GM13976 (cell line): ENCODE measurements around the gene MEPE.

Experiments used
- DNase-seq: peaks from one replicate; pipeline ENCODE4 v3.0.0; 2012; ENCODE audit warnings: low spot score
- in situ Hi-C: fragments of 300-500 bp; cut with MboI; formaldehyde crosslinking; loops from one replicate; pipeline ENCODE4 v1.12.0; 2022; ENCODE audit warnings: low sequenced_read_pairs, mixed read lengths, inconsistent platforms; ENCODE audit not compliant: unreplicated experiment
- TF ChIP-seq, protein P1 (sequence below): IDR thresholded peaks from 2 replicates; pipeline ENCODE4 v1.5.1; 2012; ENCODE audit warnings: borderline replicate concordance, mild to moderate bottlenecking; ENCODE audit not compliant: insufficient read depth; ENCODE audit errors: extremely low read depth, missing control alignments, control extremely low read depth

MEPE gene, protein sequence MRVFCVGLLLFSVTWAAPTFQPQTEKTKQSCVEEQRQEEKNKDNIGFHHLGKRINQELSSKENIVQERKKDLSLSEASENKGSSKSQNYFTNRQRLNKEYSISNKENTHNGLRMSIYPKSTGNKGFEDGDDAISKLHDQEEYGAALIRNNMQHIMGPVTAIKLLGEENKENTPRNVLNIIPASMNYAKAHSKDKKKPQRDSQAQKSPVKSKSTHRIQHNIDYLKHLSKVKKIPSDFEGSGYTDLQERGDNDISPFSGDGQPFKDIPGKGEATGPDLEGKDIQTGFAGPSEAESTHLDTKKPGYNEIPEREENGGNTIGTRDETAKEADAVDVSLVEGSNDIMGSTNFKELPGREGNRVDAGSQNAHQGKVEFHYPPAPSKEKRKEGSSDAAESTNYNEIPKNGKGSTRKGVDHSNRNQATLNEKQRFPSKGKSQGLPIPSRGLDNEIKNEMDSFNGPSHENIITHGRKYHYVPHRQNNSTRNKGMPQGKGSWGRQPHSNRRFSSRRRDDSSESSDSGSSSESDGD

DNA sequence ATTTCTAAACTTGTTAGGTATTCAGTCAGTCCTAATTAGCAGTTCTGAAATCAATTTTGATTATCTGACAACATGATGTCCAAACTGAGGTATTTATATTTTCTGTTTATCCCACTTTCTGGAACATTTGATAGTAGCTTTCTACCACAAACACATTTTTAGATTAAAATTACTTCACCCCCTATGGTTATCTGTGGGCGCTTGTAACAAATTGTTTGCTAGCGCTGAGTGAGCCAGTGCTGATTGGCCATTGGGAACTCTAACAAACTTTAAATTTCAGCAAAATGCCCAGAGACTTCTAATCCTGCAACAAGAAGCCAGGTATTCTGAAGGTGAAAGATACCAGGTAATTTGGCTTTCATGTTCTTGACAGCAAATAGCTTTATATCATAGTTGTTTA is at the start of gene MEPE:
Gene MEPE (plus strand): TSS at position 301 of the 400 bp plus-strand sequence. CDS start 1,746 bp downstream, outside the sequence.
- TF ChIP-seq, protein P1, sequence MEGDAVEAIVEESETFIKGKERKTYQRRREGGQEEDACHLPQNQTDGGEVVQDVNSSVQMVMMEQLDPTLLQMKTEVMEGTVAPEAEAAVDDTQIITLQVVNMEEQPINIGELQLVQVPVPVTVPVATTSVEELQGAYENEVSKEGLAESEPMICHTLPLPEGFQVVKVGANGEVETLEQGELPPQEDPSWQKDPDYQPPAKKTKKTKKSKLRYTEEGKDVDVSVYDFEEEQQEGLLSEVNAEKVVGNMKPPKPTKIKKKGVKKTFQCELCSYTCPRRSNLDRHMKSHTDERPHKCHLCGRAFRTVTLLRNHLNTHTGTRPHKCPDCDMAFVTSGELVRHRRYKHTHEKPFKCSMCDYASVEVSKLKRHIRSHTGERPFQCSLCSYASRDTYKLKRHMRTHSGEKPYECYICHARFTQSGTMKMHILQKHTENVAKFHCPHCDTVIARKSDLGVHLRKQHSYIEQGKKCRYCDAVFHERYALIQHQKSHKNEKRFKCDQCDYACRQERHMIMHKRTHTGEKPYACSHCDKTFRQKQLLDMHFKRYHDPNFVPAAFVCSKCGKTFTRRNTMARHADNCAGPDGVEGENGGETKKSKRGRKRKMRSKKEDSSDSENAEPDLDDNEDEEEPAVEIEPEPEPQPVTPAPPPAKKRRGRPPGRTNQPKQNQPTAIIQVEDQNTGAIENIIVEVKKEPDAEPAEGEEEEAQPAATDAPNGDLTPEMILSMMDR = no peak
- in situ Hi-C loops = no loop called here
- no peak for DNase-seq

DNA sequence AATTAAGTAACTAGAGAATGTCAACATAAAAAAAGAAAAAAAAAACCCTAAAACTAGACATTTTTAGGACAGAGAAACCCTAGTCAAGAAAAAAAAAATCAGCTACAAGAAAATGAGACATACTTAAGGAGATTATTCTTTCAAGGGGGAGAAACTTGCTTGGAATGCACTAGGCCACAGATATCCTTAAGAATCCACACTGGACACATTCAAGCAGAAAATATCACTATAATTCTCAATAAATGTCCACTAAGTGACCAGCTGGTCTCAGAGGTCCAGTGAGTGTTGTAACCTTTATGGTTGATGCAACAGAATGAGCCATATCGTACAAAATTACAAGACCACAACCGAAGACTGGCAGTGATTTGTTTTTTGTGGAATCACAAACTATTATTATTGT is 49.0 kb upstream of the MEPE start:
- TF ChIP-seq, protein P1 = no peak
- in situ Hi-C loops = no loop called here
- DNase-seq = no peak

DNA sequence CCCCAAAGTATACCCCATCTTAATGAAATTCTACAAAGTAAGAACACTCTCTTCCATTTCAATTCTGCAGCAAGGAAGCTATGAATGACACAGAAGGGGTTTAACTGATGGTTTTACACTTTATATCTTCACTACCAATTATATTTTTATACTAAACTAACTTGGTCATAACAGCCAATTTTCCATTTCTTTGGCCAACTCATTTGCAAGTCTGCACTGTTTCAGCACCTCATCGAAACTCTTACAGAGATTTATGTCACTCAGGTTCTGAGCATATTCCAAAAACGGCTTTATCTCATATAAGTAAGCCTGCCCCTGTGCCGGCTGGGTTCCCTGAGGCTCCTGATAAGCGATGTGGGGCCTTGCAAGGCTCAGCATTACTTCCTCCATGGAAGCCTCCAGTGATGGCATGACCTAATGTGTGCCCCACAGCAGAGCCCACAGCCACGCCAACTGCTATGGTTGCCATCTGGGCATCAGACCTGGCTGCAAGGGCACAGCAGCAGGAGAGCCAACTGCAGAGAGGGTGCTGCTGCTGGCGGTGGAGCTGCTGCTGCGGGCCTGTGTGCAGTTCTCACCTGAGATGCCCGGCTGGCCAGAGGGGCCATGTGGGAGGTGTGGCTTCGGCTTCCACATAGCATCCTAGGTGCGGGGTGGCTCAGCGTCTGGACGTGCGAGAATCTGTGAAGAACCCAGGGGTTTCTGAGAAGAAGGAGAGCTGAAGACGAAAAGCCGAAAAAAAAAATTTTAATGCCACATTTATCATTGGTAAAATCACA is 46.8 kb upstream of the MEPE start:
- DNase-seq = no peak
- in situ Hi-C loops = no loop called here
- TF ChIP-seq, protein P1 = no peak

DNA sequence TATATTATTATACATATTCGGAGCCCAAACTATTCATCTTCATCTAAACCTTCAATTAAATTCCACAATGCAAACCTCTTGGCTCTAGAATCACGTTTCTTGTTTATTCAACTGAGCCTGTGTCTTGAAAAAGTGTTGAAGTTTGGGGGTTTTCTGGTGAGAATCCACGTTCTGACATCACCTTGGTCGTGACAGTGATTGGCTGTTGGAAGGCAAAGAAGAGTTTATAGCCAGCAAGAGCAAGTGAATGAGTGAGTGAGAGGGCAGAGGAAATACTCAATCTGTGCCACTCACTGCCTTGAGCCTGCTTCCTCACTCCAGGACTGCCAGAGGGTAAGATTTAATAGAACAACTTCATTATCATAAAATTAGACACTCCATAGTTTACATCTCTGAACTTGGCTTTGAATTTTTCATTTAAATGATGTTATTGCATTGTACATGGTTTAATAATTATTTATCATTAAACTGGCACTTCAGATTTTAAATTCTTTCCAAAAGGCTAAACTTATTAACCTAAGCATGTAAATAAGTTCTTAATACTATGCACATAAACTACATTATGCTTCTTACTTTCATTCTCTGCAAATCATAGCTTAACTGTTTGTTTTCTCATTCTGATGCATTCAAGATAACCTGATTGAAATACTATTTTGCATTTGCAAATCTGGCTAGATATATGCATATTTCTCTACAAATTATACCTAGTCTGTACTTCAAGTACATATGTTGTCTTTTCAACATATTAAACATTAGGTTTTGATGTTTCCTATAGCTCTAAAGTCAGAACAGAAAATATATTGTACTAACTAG is 33.3 kb upstream of the MEPE start, which contains the start of gene IBSP:
Gene IBSP (plus strand): TSS at position 254 of the 813 bp plus-strand sequence. CDS start 2,808 bp downstream, outside the sequence.
- TF ChIP-seq, protein P1 = no peak
- DNase-seq = no peak
- in situ Hi-C loops = no loop called here

DNA sequence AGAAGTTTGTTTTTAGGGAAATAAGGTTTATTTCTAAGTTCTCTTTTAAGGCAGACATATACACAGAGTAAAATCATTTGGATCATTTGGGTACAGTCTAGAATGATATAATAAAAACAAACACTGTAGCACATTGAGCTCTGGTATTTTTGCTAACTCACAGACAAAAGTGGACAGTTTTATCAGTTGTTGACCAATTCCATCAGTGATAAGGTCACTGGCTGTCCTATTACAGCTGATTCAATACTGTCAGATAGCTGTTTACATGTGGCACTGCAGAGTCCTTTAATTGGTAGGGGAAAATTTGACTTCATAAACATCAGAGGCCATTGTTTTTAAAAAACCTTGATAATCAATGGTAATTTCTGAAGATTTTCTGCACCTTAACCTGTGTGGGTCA is 29.9 kb upstream of the MEPE start:
- TF ChIP-seq, protein P1 = no peak
- DNase-seq = no peak
- in situ Hi-C loops = no loop called here

DNA sequence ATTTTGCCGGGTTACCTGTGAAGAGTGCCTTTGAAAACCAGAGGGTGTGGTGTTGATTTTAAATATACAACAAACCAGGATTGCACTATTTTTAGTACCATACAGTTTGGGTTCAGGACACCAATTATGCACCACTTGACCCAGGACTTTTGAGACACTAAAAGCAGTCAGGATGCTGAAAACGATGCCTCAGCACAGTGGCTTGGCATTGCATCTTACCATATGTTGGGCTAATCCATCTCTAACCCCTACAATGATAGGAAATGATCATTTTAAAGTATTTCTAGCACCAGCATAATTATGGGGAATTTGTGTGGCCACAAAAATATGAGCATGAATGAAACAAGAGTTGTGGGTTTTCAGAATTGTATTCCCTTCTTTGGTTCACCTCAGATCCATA is 29.3 kb upstream of the MEPE start:
- DNase-seq = no peak
- TF ChIP-seq, protein P1 = no peak
- in situ Hi-C loops = no loop called here
